ENCODE results near the gene CRK.

GRCh38 chr17:1374431-1375177 lies 81.4 kb downstream of the CRK start:
- no peak for TF ChIP-seq EZH2 (IDR thresholded peaks at IDR 0.05; ENCODE audit: low read length, unreplicated experiment)
- no peak for TF ChIP-seq EZH2phosphoT487 (IDR thresholded peaks at IDR 0.05; ENCODE audit: borderline replicate concordance, low read length)
- TF ChIP-seq, protein P1, sequence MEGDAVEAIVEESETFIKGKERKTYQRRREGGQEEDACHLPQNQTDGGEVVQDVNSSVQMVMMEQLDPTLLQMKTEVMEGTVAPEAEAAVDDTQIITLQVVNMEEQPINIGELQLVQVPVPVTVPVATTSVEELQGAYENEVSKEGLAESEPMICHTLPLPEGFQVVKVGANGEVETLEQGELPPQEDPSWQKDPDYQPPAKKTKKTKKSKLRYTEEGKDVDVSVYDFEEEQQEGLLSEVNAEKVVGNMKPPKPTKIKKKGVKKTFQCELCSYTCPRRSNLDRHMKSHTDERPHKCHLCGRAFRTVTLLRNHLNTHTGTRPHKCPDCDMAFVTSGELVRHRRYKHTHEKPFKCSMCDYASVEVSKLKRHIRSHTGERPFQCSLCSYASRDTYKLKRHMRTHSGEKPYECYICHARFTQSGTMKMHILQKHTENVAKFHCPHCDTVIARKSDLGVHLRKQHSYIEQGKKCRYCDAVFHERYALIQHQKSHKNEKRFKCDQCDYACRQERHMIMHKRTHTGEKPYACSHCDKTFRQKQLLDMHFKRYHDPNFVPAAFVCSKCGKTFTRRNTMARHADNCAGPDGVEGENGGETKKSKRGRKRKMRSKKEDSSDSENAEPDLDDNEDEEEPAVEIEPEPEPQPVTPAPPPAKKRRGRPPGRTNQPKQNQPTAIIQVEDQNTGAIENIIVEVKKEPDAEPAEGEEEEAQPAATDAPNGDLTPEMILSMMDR (conservative IDR thresholded peaks at IDR 0.05; ENCODE audit: low read depth, low read length): no peak

Data from PC-3 (cell line).